Endodermal cell (in vitro differentiated cells): ENCODE measurements around the gene NDC80. TPM values are rescaled to one million over a fixed set of nuclear protein-coding genes. Genes with fewer than 3 reads are reported as not detected.
A peak's percentile ranks its signal among the peaks of the same experiment; 100 is the strongest.

ENCODE experiments used
- DNase-seq: peaks from one replicate; pipeline ENCODE4 v3.0.0-alpha.2; 2017
- H3K27ac ChIP-seq: 2 replicates; pipeline ENCODE4 v1.5.1; 2013; ENCODE audit warnings: mild to moderate bottlenecking, low read depth, low read length, moderate library complexity
- H3K27me3 ChIP-seq: 2 replicates; pipeline ENCODE4 v1.6.1; 2013; ENCODE audit warnings: mild to moderate bottlenecking, low read length, moderate library complexity; ENCODE audit not compliant: insufficient read depth, control insufficient read depth, poor library complexity, severe bottlenecking
- H3K36me3 ChIP-seq: 2 replicates; pipeline ENCODE4 v1.7.0; 2013; ENCODE audit warnings: mild to moderate bottlenecking, low read length, moderate library complexity; ENCODE audit not compliant: control insufficient read depth, insufficient read depth
- H3K4me1 ChIP-seq: one replicate; pipeline ENCODE4 v1.7.0; 2013; ENCODE audit warnings: low read length; ENCODE audit not compliant: control insufficient read depth, insufficient read depth
- H3K4me3 ChIP-seq: 2 replicates; pipeline ENCODE4 v1.5.1; 2013; ENCODE audit warnings: mild to moderate bottlenecking, low read length, moderate library complexity
- H3K9ac ChIP-seq: 2 replicates; pipeline ENCODE4 v1.6.1; 2013; ENCODE audit warnings: mild to moderate bottlenecking, low read length, moderate library complexity; ENCODE audit not compliant: poor library complexity, severe bottlenecking; ENCODE audit errors: extremely low read depth
- H3K9me3 ChIP-seq: 2 replicates; pipeline ENCODE4 v1.6.1; 2013; ENCODE audit warnings: mild to moderate bottlenecking, low read length, moderate library complexity; ENCODE audit not compliant: control insufficient read depth
- H3K27ac Mint-ChIP-seq: 2 replicates; pipeline ENCODE4 v1.8.0; 2020; ENCODE audit warnings: mixed read lengths
- H3K27me3 Mint-ChIP-seq: 2 replicates; pipeline ENCODE4 v1.8.0; 2021; ENCODE audit warnings: mild to moderate bottlenecking, mixed read lengths; ENCODE audit not compliant: insufficient read depth
- H3K36me3 Mint-ChIP-seq: 2 replicates; pipeline ENCODE4 v1.8.0; 2020; ENCODE audit warnings: low read depth, mixed read lengths
- H3K4me1 Mint-ChIP-seq: 2 replicates; pipeline ENCODE4 v1.8.0; 2020; ENCODE audit warnings: mixed read lengths
- H3K4me3 Mint-ChIP-seq: 2 replicates; pipeline ENCODE4 v1.8.0; 2020; ENCODE audit warnings: mild to moderate bottlenecking, moderate library complexity, mixed read lengths
- H3K9me3 Mint-ChIP-seq: 2 replicates; pipeline ENCODE4 v1.8.0; 2020; ENCODE audit warnings: mild to moderate bottlenecking, mixed read lengths
- CTCF ChIP-seq: fragments of 200-600 bp; sonication (generic); conservative IDR thresholded peaks from 2 replicates; pipeline ENCODE4 v1.5.0; 2021; ENCODE audit warnings: antibody characterized with exemption, mild to moderate bottlenecking
- WGBS, 2 experiments: methylation state at CpG; one replicate each; pipeline versions ENCODE4 v1.1.5 to v1.1.7; 2013; ENCODE audit warnings: missing lambda C conversion rate in 2 of 2, mixed read lengths in 1 of 2; ENCODE audit not compliant: insufficient coverage in 1 of 2, insufficient read length in 1 of 2; 5-methylcytosine and 5-hydroxymethylcytosine counted together
- total RNA-seq, 2 donors: library from RNA; stranded (reverse); fragmentation: NEBNext Ultra II Directional in 1 of 2; extraction: Animal tissue kit (Norgen Biotek cat#: 25700) in 1 of 2; gene quantifications; 2 replicates in 1 of 2; 3 replicates in 1 of 2; pipeline ENCODE4 v1.2.1, GENCODE V29; 2021

NDC80 gene
- total RNA-seq, 2 donors from 2014 or later = 29.7 to 61.8 TPM

GRCh38 chr18:2569338-2570207, 1.8 kb upstream of the NDC80 start:
- H3K27ac ChIP-seq = no peak overlapping the region
- no peak overlapping the region for H3K27ac Mint-ChIP-seq
- H3K9ac ChIP-seq = peak overlapping the region; percentile 97
- H3K4me3 ChIP-seq = peak overlapping the region; percentile 95
- no peaks in the 10 kb centered on the region for H3K27me3 ChIP-seq
- peaks cover 9% of the 10 kb centered on the region for H3K9me3 ChIP-seq
- TF ChIP-seq CTCF = no peak
- H3K4me3 Mint-ChIP-seq = peak overlapping the region; percentile 94
- 88 to 98% methylated on average over 4 to 9 of the region's 10 CpGs for WGBS, 2 experiments
- peaks cover 4% of the 10 kb centered on the region for H3K4me1 ChIP-seq
- DNase-seq = no peak
- no peaks in the 10 kb centered on the region for H3K27me3 Mint-ChIP-seq
- H3K4me1 Mint-ChIP-seq = peaks cover 23% of the 10 kb centered on the region
- H3K9me3 Mint-ChIP-seq = peaks cover 4% of the 10 kb centered on the region
- H3K36me3 Mint-ChIP-seq = peaks cover 23% of the 10 kb centered on the region
- H3K36me3 ChIP-seq = peaks cover 23% of the 10 kb centered on the region

GRCh38 chr18:2570772-2571199, 571 bp upstream of the NDC80 start:
- WGBS, 2 experiments = 0 to 2% methylated on average over 8 to 16 of the region's 16 CpGs
- peak; percentile 89 for DNase-seq
- H3K4me1 ChIP-seq = peaks cover 4% of the 10 kb centered on the region
- H3K36me3 Mint-ChIP-seq = peaks cover 17% of the 10 kb centered on the region
- peaks cover 23% of the 10 kb centered on the region for H3K4me1 Mint-ChIP-seq
- H3K9me3 Mint-ChIP-seq = no peaks in the 10 kb centered on the region
- peaks cover 24% of the 10 kb centered on the region for H3K36me3 ChIP-seq
- H3K4me3 ChIP-seq = peak overlapping the region; percentile 95
- TF ChIP-seq CTCF = peak; percentile 30
- peak overlapping the region; percentile 99 for H3K27ac Mint-ChIP-seq
- no peaks in the 10 kb centered on the region for H3K27me3 ChIP-seq
- H3K27ac ChIP-seq = peak overlapping the region; percentile 95
- no peaks in the 10 kb centered on the region for H3K27me3 Mint-ChIP-seq
- peak overlapping the region; percentile 97 for H3K9ac ChIP-seq
- peaks cover 9% of the 10 kb centered on the region for H3K9me3 ChIP-seq
- H3K4me3 Mint-ChIP-seq = peak overlapping the region; percentile 94

GRCh38 chr18:2572171-2572569, 813 bp downstream of the NDC80 start:
- peaks cover 23% of the 10 kb centered on the region for H3K4me1 Mint-ChIP-seq
- Histone ChIP-seq H3K27ac (no peak overlapping the region), H3K9ac (peak overlapping the region; percentile 97), H3K4me3 (peak overlapping the region; percentile 95), H3K36me3 (peaks cover 26% of the 10 kb centered on the region), H3K9me3 (no peaks in the 10 kb centered on the region), H3K27me3 (no peaks in the 10 kb centered on the region), H3K4me1 (peaks cover 4% of the 10 kb centered on the region)
- H3K9me3 Mint-ChIP-seq = no peaks in the 10 kb centered on the region
- no peaks in the 10 kb centered on the region for H3K27me3 Mint-ChIP-seq
- no peak for DNase-seq
- peaks cover 12% of the 10 kb centered on the region for H3K36me3 Mint-ChIP-seq
- no peak for TF ChIP-seq CTCF
- H3K27ac Mint-ChIP-seq = peak overlapping the region; percentile 99
- H3K4me3 Mint-ChIP-seq = peak overlapping the region; percentile 94
- 3 to 9% methylated on average over 1 of the region's 1 CpG for WGBS, 2 experiments
